Measurements from ENCODE around the gene LGR6.
"Not testable (repeated sequence)": the region's sequence is repeated elsewhere in the genome, so short reads cannot be mapped to it uniquely, and the experiment has no call there.

Gene LGR6

DNA sequence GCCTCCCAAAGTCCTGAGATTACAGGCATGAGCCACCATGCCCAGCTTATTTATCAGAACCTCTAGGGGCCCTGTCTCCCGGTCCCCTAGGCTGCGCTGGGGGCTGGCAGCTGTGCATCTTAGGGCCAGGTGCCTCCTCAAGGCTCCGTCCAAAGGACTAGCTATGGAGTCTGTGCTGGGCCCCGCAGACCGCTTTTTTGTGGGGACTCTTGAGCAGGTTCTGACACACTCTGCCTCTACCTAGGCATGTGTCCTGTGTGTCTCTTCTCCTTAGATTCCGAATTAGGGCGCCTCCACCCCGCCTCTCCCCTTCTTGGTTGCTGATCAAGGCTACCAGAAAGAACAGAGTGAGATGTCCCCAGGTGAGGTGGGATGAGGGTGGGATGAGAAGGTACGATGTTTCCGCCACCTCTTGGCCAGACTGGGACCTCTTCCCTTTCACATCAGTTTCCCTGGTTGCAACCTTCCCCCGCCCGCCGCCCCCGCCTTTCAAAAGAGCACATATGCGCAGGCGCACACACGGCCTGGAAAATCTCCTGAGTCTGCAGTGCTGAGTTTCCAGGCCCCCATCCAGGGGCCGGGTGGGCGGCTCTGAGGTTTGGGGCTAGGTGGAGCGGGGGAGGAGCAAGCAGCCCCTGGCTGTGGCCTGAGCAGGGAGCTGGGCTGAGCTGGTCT lies 28.2 kb upstream of the LGR6 start:
- TF ChIP-seq EZH2phosphoT487 (IDR thresholded peaks at IDR 0.05; ENCODE audit: low read depth), result no peak
- TF ChIP-seq, protein P1, sequence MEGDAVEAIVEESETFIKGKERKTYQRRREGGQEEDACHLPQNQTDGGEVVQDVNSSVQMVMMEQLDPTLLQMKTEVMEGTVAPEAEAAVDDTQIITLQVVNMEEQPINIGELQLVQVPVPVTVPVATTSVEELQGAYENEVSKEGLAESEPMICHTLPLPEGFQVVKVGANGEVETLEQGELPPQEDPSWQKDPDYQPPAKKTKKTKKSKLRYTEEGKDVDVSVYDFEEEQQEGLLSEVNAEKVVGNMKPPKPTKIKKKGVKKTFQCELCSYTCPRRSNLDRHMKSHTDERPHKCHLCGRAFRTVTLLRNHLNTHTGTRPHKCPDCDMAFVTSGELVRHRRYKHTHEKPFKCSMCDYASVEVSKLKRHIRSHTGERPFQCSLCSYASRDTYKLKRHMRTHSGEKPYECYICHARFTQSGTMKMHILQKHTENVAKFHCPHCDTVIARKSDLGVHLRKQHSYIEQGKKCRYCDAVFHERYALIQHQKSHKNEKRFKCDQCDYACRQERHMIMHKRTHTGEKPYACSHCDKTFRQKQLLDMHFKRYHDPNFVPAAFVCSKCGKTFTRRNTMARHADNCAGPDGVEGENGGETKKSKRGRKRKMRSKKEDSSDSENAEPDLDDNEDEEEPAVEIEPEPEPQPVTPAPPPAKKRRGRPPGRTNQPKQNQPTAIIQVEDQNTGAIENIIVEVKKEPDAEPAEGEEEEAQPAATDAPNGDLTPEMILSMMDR (IDR thresholded peaks at IDR 0.05; ENCODE audit: low read depth, low read length), result peak; percentile 22; the same call in 1 of the 2 replicates
- H3K4me3 ChIP-seq (ENCODE audit: low read length), result peak overlapping the region; percentile 68
- H3K9me3 ChIP-seq (ENCODE audit: insufficient read depth, low read length), result no peaks in the 10 kb centered on the region
- H3K4me1 ChIP-seq (ENCODE audit: low read length), result peaks cover 51% of the 10 kb centered on the region
- no peaks in the 10 kb centered on the region for H4K20me1 ChIP-seq (ENCODE audit: insufficient read depth, low read length)
- H3K9ac ChIP-seq (ENCODE audit: low read length), result peak overlapping the region; percentile 57; the same call in 1 of the 2 replicates
- peak overlapping the region; percentile 63 for H2AFZ ChIP-seq (ENCODE audit: low read depth, low read length)
- H3K36me3 ChIP-seq (replicated peaks; ENCODE audit: low read depth, low read length), result no peaks in the 10 kb centered on the region
- H3K4me2 ChIP-seq (ENCODE audit: low read length), result peak overlapping the region; percentile 81
- no peak overlapping the region for H3K27ac ChIP-seq (ENCODE audit: low read length)
- H3K27me3 ChIP-seq (ENCODE audit: low read depth, low read length), result no peaks in the 10 kb centered on the region
- no peaks in the 10 kb centered on the region for H3K79me2 ChIP-seq (ENCODE audit: low read length)

DNA sequence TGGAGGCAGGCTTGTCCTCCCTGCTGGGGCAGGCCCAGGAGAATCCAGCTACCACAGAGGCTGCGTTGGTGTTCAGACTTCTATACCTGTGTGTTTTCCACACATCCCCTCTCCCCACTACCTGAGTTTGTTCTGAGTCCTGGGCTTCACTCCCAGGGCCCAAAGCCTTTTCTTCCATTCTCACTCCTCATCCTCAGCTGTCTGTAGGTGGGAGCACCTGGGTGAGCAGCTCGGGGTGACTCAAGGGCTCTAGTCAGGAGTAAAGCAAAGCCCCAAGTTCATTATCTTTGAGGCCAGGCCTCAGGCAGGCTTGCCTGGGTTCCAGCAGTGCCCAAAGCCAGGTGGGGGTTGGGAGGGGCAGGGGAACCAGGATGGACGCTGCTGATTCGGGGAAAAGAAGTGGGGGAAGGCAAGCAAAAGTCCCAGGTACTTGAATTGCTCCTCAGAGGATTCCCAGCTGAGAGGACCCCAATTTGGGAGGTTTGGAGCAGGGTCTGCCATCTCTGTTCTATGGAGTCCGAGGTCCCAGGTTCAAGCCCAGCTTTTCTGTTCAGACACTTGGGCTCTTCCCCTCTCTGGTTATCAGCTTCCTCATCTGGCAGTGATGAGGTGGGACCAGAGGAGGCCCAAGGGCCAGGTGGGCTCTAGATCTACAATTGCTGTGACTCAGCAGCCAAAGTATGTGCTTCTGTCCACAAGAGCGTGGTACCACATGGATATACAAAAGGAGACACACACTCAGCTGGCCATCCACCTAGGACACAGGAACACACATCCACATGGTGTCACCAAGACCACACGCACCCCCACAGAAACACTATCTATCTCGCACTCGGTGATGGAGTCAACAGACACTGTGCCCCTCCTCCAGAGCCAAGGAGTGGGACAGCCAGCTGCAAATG lies 27.4 kb upstream of the LGR6 start:
- peak overlapping the region; percentile 57; the same call in 1 of the 2 replicates for H3K9ac ChIP-seq (ENCODE audit: low read length)
- H2AFZ ChIP-seq (ENCODE audit: low read depth, low read length), result peak overlapping the region; percentile 63
- TF ChIP-seq, protein P1 (IDR thresholded peaks at IDR 0.05; ENCODE audit: low read depth, low read length), result no peak
- TF ChIP-seq EZH2phosphoT487 (IDR thresholded peaks at IDR 0.05; ENCODE audit: low read depth), result no peak
- peaks cover 43% of the 10 kb centered on the region for H3K4me1 ChIP-seq (ENCODE audit: low read length)
- H3K27me3 ChIP-seq (ENCODE audit: low read depth, low read length), result no peaks in the 10 kb centered on the region
- no peaks in the 10 kb centered on the region for H3K9me3 ChIP-seq (ENCODE audit: insufficient read depth, low read length)
- H3K79me2 ChIP-seq (ENCODE audit: low read length), result no peaks in the 10 kb centered on the region
- no peaks in the 10 kb centered on the region for H3K36me3 ChIP-seq (replicated peaks; ENCODE audit: low read depth, low read length)
- H3K27ac ChIP-seq (ENCODE audit: low read length), result no peak overlapping the region
- no peaks in the 10 kb centered on the region for H4K20me1 ChIP-seq (ENCODE audit: insufficient read depth, low read length)
- peak overlapping the region; percentile 81 for H3K4me2 ChIP-seq (ENCODE audit: low read length)
- H3K4me3 ChIP-seq (ENCODE audit: low read length), result peak overlapping the region; percentile 68; the same call in 1 of the 2 replicates

DNA sequence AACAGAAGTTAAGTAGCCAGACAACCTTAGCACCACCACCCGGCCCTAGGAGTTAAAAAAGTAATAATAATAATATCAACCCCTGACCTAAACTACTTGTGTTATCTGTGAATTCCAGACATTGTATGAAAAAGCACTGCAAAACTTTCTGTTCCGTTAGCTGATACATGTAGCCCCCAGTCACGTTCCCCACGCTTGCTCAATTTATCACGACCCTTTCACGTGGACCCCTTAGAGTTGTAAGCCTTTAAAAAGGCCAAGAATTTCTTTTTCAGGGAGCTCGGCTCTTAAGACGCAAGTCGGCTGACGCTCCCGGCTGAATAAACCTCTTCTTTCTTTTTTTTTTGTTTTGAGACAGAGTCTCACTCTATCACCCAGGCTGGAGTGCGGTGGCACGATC lies 26.5 kb upstream of the LGR6 start:
- H3K9ac ChIP-seq (ENCODE audit: low read length); H3K79me2 ChIP-seq (ENCODE audit: low read length); H3K27ac ChIP-seq (ENCODE audit: low read length); H2AFZ ChIP-seq (ENCODE audit: low read depth, low read length); H3K4me3 ChIP-seq (ENCODE audit: low read length); H3K36me3 ChIP-seq (replicated peaks; ENCODE audit: low read depth, low read length); H3K4me2 ChIP-seq (ENCODE audit: low read length); H3K9me3 ChIP-seq (ENCODE audit: insufficient read depth, low read length); H4K20me1 ChIP-seq (ENCODE audit: insufficient read depth, low read length); H3K27me3 ChIP-seq (ENCODE audit: low read depth, low read length): not testable (repeated sequence)
- peaks cover 34% of the 10 kb centered on the region for H3K4me1 ChIP-seq (ENCODE audit: low read length)

DNA sequence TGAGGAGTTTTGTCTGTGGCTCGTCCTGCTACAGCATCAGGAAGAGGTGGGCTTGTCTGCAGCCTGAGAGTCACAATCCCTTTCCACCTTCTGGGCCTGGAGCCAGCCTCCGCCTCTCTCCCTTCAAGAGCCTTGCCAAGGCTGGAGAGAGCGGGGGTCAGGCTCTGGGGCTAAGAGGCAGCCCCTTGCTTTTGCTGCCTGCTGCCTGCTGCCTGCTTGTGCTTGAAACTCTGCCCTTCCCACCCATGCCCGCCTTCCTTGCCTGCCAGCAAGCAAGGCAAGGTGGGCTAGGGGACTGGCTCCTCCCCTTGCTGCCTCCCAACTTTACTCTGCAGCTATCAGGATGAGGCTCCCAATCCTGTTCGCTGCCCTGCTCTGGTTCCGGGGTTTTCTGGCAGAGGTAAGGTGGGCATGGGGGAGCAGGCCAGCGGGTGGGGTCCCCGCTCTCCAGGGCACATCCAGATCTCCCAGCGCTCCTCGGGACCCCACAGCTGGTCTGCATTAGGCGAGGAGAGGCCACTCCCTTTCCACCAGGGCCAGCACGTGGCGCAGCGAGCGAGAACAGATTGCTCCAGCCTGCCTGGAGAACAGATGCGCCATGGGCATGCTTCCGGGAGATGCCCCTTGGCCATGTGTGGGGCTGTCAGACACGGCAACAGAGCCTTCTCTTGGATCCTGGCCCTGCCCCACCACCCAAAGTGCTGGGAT lies 25.7 kb upstream of the LGR6 start:
- Histone ChIP-seq H3K79me2 (ENCODE audit: low read length) (no peaks in the 10 kb centered on the region), H3K36me3 (replicated peaks; ENCODE audit: low read depth, low read length) (no peaks in the 10 kb centered on the region), H3K27ac (ENCODE audit: low read length) (no peak overlapping the region), H4K20me1 (ENCODE audit: insufficient read depth, low read length) (no peaks in the 10 kb centered on the region), H3K9ac (ENCODE audit: low read length) (no peak overlapping the region), H3K4me1 (ENCODE audit: low read length) (peaks cover 26% of the 10 kb centered on the region), H3K27me3 (ENCODE audit: low read depth, low read length) (no peaks in the 10 kb centered on the region), H3K9me3 (ENCODE audit: insufficient read depth, low read length) (no peaks in the 10 kb centered on the region), H3K4me3 (ENCODE audit: low read length) (no peak overlapping the region), H2AFZ (ENCODE audit: low read depth, low read length) (no peak overlapping the region), H3K4me2 (ENCODE audit: low read length) (no peak overlapping the region)
- TF ChIP-seq, protein P1 (IDR thresholded peaks at IDR 0.05; ENCODE audit: low read depth, low read length), result no peak
- TF ChIP-seq EZH2phosphoT487 (IDR thresholded peaks at IDR 0.05; ENCODE audit: low read depth), result no peak
